ENCODE data around the gene SERPINA1. TPM values are rescaled to one million over a fixed set of nuclear protein-coding genes. Genes with fewer than 3 reads are reported as not detected.
"Not testable (repeated sequence)": the region's sequence is repeated elsewhere in the genome, so short reads cannot be mapped to it uniquely, and the experiment has no call there.

The SERPINA1 gene
- total RNA-seq, 1 donor from 2014 or later = 0.26 TPM

DNA sequence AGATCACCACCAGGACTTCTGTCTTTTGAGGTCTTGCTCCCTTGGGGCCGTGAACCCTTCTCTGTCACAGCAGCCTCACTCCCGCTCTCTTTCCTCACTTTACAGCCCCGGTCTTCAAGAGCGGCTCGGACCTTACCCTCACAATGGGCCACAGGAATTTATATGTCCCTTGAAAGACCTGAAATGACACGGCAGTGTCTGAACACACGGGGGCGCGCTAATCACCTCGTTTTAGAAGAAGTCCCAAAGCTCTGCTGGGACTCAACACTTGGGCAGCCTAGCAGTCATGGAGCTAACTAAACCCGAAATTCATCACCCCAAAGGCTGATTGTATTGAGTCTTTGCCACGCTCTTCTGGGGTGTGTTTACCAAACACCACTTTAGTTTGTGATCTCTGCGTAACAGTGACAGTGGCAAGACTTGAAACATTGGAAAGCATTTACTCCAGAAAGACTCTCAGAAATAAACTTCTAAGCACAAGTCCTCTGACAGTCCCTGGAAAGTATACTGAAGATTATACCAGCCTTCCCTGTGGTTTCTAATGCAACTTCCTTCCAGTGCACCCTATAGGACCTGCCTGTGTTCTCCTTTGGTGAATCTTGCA, 35.2 kb upstream of the SERPINA1 start:
- Histone ChIP-seq H3K27me3 (ENCODE audit: control insufficient read depth, insufficient read depth, low read length) (no peaks in the 10 kb centered on the region), H3K36me3 (ENCODE audit: control insufficient read depth, insufficient read depth, low read length) (no peaks in the 10 kb centered on the region), H3K4me3 (ENCODE audit: low read depth, low read length) (no peak overlapping the region)
- TF ChIP-seq, protein P1, sequence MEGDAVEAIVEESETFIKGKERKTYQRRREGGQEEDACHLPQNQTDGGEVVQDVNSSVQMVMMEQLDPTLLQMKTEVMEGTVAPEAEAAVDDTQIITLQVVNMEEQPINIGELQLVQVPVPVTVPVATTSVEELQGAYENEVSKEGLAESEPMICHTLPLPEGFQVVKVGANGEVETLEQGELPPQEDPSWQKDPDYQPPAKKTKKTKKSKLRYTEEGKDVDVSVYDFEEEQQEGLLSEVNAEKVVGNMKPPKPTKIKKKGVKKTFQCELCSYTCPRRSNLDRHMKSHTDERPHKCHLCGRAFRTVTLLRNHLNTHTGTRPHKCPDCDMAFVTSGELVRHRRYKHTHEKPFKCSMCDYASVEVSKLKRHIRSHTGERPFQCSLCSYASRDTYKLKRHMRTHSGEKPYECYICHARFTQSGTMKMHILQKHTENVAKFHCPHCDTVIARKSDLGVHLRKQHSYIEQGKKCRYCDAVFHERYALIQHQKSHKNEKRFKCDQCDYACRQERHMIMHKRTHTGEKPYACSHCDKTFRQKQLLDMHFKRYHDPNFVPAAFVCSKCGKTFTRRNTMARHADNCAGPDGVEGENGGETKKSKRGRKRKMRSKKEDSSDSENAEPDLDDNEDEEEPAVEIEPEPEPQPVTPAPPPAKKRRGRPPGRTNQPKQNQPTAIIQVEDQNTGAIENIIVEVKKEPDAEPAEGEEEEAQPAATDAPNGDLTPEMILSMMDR (IDR thresholded peaks at IDR 0.05; ENCODE audit: insufficient read depth, low read length, severe bottlenecking) = peak; percentile 79
- no peak for FAIRE-seq
- DNase-seq (ENCODE audit: low read depth) = peak; percentile 62

DNA sequence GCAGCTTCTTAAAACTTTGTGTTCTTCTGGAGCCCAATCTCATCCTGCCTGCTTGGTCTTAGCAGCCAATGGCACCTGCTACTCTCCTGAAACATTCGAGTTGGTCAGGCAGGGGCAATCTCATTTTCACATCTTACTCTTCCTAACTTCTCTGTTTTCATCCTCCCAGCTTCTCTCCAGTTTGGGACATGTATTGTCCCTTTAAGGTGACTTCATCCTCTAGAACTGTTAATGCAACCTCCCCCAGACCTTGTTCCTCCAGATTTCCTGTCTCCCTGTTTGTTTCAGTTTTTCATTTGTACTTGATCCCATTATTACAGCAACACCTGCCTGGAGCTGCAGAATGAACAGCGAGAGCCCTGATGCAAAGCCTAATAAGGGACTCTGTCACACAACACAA, 32.9 kb upstream of the SERPINA1 start:
- TF ChIP-seq, protein P1 (IDR thresholded peaks at IDR 0.05; ENCODE audit: insufficient read depth, low read length, severe bottlenecking) = no peak
- no peaks in the 10 kb centered on the region for H3K27me3 ChIP-seq (ENCODE audit: control insufficient read depth, insufficient read depth, low read length)
- DNase-seq (ENCODE audit: low read depth) (no peak), FAIRE-seq (no peak)
- no peaks in the 10 kb centered on the region for H3K36me3 ChIP-seq (ENCODE audit: control insufficient read depth, insufficient read depth, low read length)
- H3K4me3 ChIP-seq (ENCODE audit: low read depth, low read length) = no peak overlapping the region

DNA sequence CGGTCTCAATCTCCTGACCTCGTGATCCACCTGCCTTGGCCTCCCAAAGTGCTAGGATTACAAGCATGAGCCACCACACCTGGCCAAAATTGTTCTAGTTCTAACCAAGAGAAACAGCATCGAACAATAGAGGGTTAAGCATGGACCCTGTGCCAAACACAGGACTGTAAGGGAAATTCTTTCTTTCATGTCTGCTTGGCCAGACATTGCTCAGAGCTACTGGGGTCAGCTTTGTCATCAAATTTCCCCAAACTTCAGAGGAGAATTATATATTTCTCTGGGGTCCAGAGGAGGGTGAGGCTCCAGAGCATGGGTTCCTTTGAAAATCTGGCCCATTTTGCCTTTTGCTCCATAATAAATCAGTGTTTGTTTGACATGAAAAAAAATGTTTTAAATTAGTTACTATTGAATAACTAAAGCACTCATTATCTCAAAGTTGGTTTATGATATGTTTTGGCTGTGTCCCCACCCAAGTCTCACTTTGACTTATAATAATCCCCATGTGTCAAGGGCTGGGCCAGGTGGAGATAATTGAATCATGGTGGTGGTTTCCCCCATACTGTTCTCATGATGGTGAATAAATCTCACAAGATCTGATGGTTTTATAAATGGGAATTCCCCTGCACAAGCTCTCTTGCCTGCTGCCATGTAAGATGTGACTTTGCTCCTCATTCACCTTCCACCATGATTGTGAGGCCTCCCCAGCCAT, 29.2 kb upstream of the SERPINA1 start:
- not testable (repeated sequence) for FAIRE-seq; H3K36me3 ChIP-seq (ENCODE audit: control insufficient read depth, insufficient read depth, low read length); H3K4me3 ChIP-seq (ENCODE audit: low read depth, low read length); H3K27me3 ChIP-seq (ENCODE audit: control insufficient read depth, insufficient read depth, low read length); DNase-seq (ENCODE audit: low read depth)

GRCh38 chr14:94412671-94413638, 24.6 kb upstream of the SERPINA1 start:
- Histone ChIP-seq H3K36me3 (ENCODE audit: control insufficient read depth, insufficient read depth, low read length) (no peaks in the 10 kb centered on the region), H3K4me3 (ENCODE audit: low read depth, low read length) (no peak overlapping the region), H3K27me3 (ENCODE audit: control insufficient read depth, insufficient read depth, low read length) (no peaks in the 10 kb centered on the region)
- TF ChIP-seq, protein P1 (IDR thresholded peaks at IDR 0.05; ENCODE audit: insufficient read depth, low read length, severe bottlenecking) = peak; percentile 71
- DNase-seq (ENCODE audit: low read depth) = peak; percentile 85
- FAIRE-seq = no peak

DNA sequence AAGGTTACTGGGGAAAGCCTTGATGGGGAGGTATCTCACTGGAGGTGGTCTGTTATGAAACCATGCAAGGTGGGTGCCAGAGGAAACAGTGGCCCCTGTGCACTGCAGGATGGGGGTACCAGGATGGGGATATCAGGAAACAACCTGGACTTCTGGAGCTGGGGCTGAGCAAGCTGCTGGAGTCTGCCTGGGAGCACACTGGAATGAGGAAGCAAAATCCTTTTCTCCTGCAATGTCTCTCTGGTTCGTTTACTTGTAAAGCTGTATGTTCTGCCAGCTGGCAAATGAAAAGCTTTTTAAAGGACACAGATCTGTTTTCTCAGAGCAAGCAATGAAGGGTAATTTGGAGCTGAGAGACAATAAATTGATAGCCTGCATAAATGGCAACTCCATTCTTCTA, 23.2 kb upstream of the SERPINA1 start:
- no peak overlapping the region for H3K4me3 ChIP-seq (ENCODE audit: low read depth, low read length)
- TF ChIP-seq, protein P1 (IDR thresholded peaks at IDR 0.05; ENCODE audit: insufficient read depth, low read length, severe bottlenecking) = no peak
- no peaks in the 10 kb centered on the region for H3K27me3 ChIP-seq (ENCODE audit: control insufficient read depth, insufficient read depth, low read length)
- no peaks in the 10 kb centered on the region for H3K36me3 ChIP-seq (ENCODE audit: control insufficient read depth, insufficient read depth, low read length)
- FAIRE-seq = no peak
- no peak for DNase-seq (ENCODE audit: low read depth)

GRCh38 chr14:94409430-94409829, 21.0 kb upstream of the SERPINA1 start:
- FAIRE-seq; DNase-seq (ENCODE audit: low read depth): not testable (repeated sequence)

More at GRCh38 chr14:94409430-94409829, 21.0 kb upstream of the SERPINA1 start:
- not testable (repeated sequence) for H3K4me3 ChIP-seq (ENCODE audit: low read depth, low read length); H3K27me3 ChIP-seq (ENCODE audit: control insufficient read depth, insufficient read depth, low read length); H3K36me3 ChIP-seq (ENCODE audit: control insufficient read depth, insufficient read depth, low read length)
